ENCODE data around the gene ZNF841.
"Not testable (repeated sequence)": the region's sequence is repeated elsewhere in the genome, so short reads cannot be mapped to it uniquely, and the experiment has no call there.

Gene ZNF841

GRCh38 chr19:52066258-52066863, 29.2 kb downstream of the ZNF841 start:
- Histone ChIP-seq H3K36me3 (ENCODE audit: insufficient read depth, insufficient read length, low read length) (peaks cover 68% of the 10 kb centered on the region), H3K27me3 (ENCODE audit: insufficient read depth, insufficient read length) (no peaks in the 10 kb centered on the region), H3K4me3 (ENCODE audit: insufficient read length, low read depth) (no peak overlapping the region), H3K9me3 (ENCODE audit: insufficient read depth, low read length) (peaks cover 81% of the 10 kb centered on the region), H3K9ac (ENCODE audit: insufficient read length, low read depth) (no peak overlapping the region), H3K4me1 (ENCODE audit: insufficient read depth, insufficient read length) (no peaks in the 10 kb centered on the region)
- no peak for TF ChIP-seq SUZ12 (IDR thresholded peaks at IDR 0.05; ENCODE audit: extremely low read depth, insufficient read depth, insufficient read length)
- peak; percentile 85 for TF ChIP-seq ZNF274 (IDR thresholded peaks at IDR 0.05; ENCODE audit: low read depth, low read length)
- DNase-seq (ENCODE audit: low read depth, low spot score), result no peak

GRCh38 chr19:52065399-52065798, 30.2 kb downstream of the ZNF841 start:
- no peak for DNase-seq (ENCODE audit: low read depth, low spot score)
- Histone ChIP-seq H3K4me3 (ENCODE audit: insufficient read length, low read depth) (no peak overlapping the region), H3K4me1 (ENCODE audit: insufficient read depth, insufficient read length) (no peaks in the 10 kb centered on the region), H3K9me3 (ENCODE audit: insufficient read depth, low read length) (peaks cover 72% of the 10 kb centered on the region), H3K27me3 (ENCODE audit: insufficient read depth, insufficient read length) (no peaks in the 10 kb centered on the region), H3K36me3 (ENCODE audit: insufficient read depth, insufficient read length, low read length) (peaks cover 63% of the 10 kb centered on the region), H3K9ac (ENCODE audit: insufficient read length, low read depth) (no peak overlapping the region)
- no peak for TF ChIP-seq ZNF274 (IDR thresholded peaks at IDR 0.05; ENCODE audit: low read depth, low read length)
- no peak for TF ChIP-seq YY1 (IDR thresholded peaks at IDR 0.05; ENCODE audit: insufficient read depth, insufficient read length)
- no peak for TF ChIP-seq SUZ12 (IDR thresholded peaks at IDR 0.05; ENCODE audit: extremely low read depth, insufficient read depth, insufficient read length)

- not testable (repeated sequence) for H3K27me3 ChIP-seq (ENCODE audit: insufficient read depth, insufficient read length); H3K4me3 ChIP-seq (ENCODE audit: insufficient read length, low read depth); DNase-seq (ENCODE audit: low read depth, low spot score); H3K9me3 ChIP-seq (ENCODE audit: insufficient read depth, low read length); H3K9ac ChIP-seq (ENCODE audit: insufficient read length, low read depth); H3K4me1 ChIP-seq (ENCODE audit: insufficient read depth, insufficient read length); H3K36me3 ChIP-seq (ENCODE audit: insufficient read depth, insufficient read length, low read length)
These were observed 39.1 kb downstream of the ZNF841 start for GRCh38 chr19:52056480-52056879.

GRCh38 chr19:52051736-52052135, 43.8 kb downstream of the ZNF841 start:
- not testable (repeated sequence) for H3K9me3 ChIP-seq (ENCODE audit: insufficient read depth, low read length); DNase-seq (ENCODE audit: low read depth, low spot score); H3K4me1 ChIP-seq (ENCODE audit: insufficient read depth, insufficient read length); H3K27me3 ChIP-seq (ENCODE audit: insufficient read depth, insufficient read length); H3K36me3 ChIP-seq (ENCODE audit: insufficient read depth, insufficient read length, low read length); H3K4me3 ChIP-seq (ENCODE audit: insufficient read length, low read depth); H3K9ac ChIP-seq (ENCODE audit: insufficient read length, low read depth)

- H3K9ac ChIP-seq (ENCODE audit: insufficient read length, low read depth), result peak within 1 kb of the TSS; percentile 78
- peaks cover 9% of the 10 kb centered on the region for H3K36me3 ChIP-seq (ENCODE audit: insufficient read depth, insufficient read length, low read length)
- H3K27me3 ChIP-seq (ENCODE audit: insufficient read depth, insufficient read length), result no peaks in the 10 kb centered on the region
- H3K4me1 ChIP-seq (ENCODE audit: insufficient read depth, insufficient read length), result no peaks in the 10 kb centered on the region
- no peak for TF ChIP-seq ZNF274 (IDR thresholded peaks at IDR 0.05; ENCODE audit: low read depth, low read length)
- peak; percentile 95 for TF ChIP-seq YY1 (IDR thresholded peaks at IDR 0.05; ENCODE audit: insufficient read depth, insufficient read length)
- peak within 1 kb of the TSS; percentile 73 for H3K4me3 ChIP-seq (ENCODE audit: insufficient read length, low read depth)
- no peaks in the 10 kb centered on the region; the same call in 1 of the 2 replicates for H3K9me3 ChIP-seq (ENCODE audit: insufficient read depth, low read length)
- peak; percentile 97 for DNase-seq (ENCODE audit: low read depth, low spot score)
These were observed 46.7 kb downstream of the ZNF841 start, which contains the start of gene ZNF432 for GRCh38 chr19:52048555-52049501. ZNF432 (minus strand) TSS chr19:52048838; CDS start chr19:52046868, 1,970 bp downstream.

GRCh38 chr19:52039169-52039568, 56.4 kb downstream of the ZNF841 start:
- TF ChIP-seq YY1 (IDR thresholded peaks at IDR 0.05; ENCODE audit: insufficient read depth, insufficient read length), result no peak
- no peak for TF ChIP-seq SUZ12 (IDR thresholded peaks at IDR 0.05; ENCODE audit: extremely low read depth, insufficient read depth, insufficient read length)
- TF ChIP-seq ZNF274 (IDR thresholded peaks at IDR 0.05; ENCODE audit: low read depth, low read length), result no peak
- H3K9me3 ChIP-seq (ENCODE audit: insufficient read depth, low read length), result peaks cover 32% of the 10 kb centered on the region
- H3K36me3 ChIP-seq (ENCODE audit: insufficient read depth, insufficient read length, low read length), result peaks cover 54% of the 10 kb centered on the region
- DNase-seq (ENCODE audit: low read depth, low spot score), result no peak
- H3K4me3 ChIP-seq (ENCODE audit: insufficient read length, low read depth), result no peak overlapping the region
- no peak overlapping the region for H3K9ac ChIP-seq (ENCODE audit: insufficient read length, low read depth)
- no peaks in the 10 kb centered on the region for H3K27me3 ChIP-seq (ENCODE audit: insufficient read depth, insufficient read length)
- H3K4me1 ChIP-seq (ENCODE audit: insufficient read depth, insufficient read length), result no peaks in the 10 kb centered on the region

- Histone ChIP-seq H3K4me3 (ENCODE audit: insufficient read length, low read depth) (no peak overlapping the region), H3K36me3 (ENCODE audit: insufficient read depth, insufficient read length, low read length) (peaks cover 59% of the 10 kb centered on the region), H3K27me3 (ENCODE audit: insufficient read depth, insufficient read length) (no peaks in the 10 kb centered on the region), H3K4me1 (ENCODE audit: insufficient read depth, insufficient read length) (no peaks in the 10 kb centered on the region), H3K9ac (ENCODE audit: insufficient read length, low read depth) (no peak overlapping the region), H3K9me3 (ENCODE audit: insufficient read depth, low read length) (peaks cover 64% of the 10 kb centered on the region)
- no peak for DNase-seq (ENCODE audit: low read depth, low spot score)
- TF ChIP-seq YY1 (IDR thresholded peaks at IDR 0.05; ENCODE audit: insufficient read depth, insufficient read length) (no peak), ZNF274 (IDR thresholded peaks at IDR 0.05; ENCODE audit: low read depth, low read length) (peak; percentile 57)
These were observed 61.4 kb downstream of the ZNF841 start for GRCh38 chr19:52034051-52034728.

Data from NT2/D1 (cell line).